GM13977 (cell line): ENCODE data around the gene DMXL2.

Experiments
- DNase-seq: peaks from one replicate; pipeline ENCODE4 v3.0.0; 2012; ENCODE audit warnings: low spot score
- in situ Hi-C: fragments of 300-500 bp; cut with MboI; formaldehyde crosslinking; loops from one replicate; pipeline ENCODE4 v1.12.0; 2022; ENCODE audit warnings: low sequenced_read_pairs, low pct_unique_long_range_greater_than_20kb, mixed read lengths, inconsistent platforms; ENCODE audit not compliant: unreplicated experiment
- TF ChIP-seq, protein P1 (sequence below): IDR thresholded peaks from 2 replicates; pipeline ENCODE4 v1.5.1; 2012; ENCODE audit warnings: mild to moderate bottlenecking, control low read depth; ENCODE audit not compliant: insufficient read depth; ENCODE audit errors: extremely low read depth, missing control alignments

Gene DMXL2, protein sequence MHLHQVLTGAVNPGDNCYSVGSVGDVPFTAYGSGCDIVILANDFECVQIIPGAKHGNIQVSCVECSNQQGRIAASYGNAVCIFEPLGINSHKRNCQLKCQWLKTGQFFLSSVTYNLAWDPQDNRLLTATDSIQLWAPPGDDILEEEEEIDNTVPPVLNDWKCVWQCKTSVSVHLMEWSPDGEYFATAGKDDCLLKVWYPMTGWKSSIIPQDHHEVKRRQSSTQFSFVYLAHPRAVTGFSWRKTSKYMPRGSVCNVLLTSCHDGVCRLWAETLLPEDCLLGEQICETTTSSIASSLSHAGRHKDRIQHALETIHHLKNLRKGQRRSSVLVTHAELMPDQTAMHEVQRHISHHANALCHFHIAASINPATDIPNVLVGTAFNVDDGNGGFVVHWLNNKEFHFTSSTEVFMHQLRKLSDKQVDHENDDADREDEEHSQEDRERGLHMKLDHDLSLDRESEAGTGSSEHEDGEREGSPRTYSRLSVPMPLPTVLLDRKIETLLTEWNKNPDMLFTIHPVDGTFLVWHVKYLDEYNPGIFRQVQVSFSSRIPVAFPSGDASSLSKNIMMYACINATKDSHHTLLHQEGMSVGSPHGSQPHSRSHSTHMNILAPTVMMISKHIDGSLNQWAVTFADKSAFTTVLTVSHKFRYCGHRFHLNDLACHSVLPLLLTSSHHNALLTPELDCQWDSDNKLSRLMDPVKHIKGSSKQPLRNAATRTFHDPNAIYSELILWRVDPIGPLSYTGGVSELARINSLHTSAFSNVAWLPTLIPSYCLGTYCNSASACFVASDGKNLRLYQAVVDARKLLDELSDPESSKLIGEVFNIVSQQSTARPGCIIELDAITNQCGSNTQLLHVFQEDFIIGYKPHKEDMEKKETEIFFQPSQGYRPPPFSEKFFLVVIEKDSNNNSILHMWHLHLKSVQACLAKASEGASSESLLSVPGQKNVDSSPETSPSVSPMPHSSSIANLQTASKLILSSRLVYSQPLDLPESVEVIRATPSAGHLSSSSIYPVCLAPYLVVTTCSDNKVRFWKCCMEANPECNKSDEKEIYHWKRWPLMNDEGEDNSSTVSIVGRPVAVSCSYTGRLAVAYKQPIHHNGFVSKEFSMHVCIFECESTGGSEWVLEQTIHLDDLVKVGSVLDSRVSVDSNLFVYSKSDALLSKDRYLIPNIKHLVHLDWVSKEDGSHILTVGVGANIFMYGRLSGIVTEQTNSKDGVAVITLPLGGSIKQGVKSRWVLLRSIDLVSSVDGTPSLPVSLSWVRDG (N-terminal part only)

DNA sequence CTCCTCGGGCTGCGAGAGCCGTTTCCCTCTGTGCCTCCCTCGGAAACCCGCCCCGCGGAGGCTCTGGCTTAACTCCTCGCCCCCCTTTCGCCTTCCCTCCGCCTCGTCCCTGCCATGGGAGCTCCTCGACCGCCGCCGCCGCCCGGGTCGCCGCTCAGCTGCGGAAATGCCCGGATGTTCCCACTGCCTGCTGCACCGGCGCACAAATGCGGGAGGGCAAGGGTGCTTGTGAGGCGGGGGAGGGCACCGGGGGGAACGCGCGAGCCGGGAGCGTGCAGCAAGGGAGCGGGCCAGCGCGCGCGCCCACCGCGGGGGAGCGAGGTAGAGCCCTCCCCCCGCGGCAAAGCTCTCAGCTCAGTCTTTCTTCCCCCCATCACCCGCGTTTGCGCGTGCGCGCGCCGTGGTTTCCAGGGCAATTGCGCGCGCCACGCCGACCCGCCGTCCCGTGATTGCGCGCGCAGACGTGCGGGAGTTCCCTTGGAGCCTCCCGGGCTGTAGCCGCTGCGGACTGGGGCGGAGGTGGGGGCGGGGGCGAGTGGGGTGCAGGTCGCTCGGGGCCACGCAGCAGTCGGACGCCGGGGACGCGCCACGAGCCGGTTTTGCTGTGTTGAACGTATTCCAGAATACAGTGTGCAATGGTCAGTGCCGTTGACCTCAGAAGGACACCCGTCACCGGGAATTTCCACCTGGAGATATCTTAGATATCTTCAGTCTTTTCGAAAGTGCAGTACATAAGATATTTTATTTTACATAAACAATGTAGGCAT, at the start of gene DMXL2:
Gene DMXL2 (minus strand): TSS at position 168 of the 767 bp plus-strand sequence. CDS start 226 bp downstream, outside the sequence.
- TF ChIP-seq, protein P1, sequence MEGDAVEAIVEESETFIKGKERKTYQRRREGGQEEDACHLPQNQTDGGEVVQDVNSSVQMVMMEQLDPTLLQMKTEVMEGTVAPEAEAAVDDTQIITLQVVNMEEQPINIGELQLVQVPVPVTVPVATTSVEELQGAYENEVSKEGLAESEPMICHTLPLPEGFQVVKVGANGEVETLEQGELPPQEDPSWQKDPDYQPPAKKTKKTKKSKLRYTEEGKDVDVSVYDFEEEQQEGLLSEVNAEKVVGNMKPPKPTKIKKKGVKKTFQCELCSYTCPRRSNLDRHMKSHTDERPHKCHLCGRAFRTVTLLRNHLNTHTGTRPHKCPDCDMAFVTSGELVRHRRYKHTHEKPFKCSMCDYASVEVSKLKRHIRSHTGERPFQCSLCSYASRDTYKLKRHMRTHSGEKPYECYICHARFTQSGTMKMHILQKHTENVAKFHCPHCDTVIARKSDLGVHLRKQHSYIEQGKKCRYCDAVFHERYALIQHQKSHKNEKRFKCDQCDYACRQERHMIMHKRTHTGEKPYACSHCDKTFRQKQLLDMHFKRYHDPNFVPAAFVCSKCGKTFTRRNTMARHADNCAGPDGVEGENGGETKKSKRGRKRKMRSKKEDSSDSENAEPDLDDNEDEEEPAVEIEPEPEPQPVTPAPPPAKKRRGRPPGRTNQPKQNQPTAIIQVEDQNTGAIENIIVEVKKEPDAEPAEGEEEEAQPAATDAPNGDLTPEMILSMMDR = no peak
- in situ Hi-C loops = no loop called here
- DNase-seq = peak; percentile 79

DNA sequence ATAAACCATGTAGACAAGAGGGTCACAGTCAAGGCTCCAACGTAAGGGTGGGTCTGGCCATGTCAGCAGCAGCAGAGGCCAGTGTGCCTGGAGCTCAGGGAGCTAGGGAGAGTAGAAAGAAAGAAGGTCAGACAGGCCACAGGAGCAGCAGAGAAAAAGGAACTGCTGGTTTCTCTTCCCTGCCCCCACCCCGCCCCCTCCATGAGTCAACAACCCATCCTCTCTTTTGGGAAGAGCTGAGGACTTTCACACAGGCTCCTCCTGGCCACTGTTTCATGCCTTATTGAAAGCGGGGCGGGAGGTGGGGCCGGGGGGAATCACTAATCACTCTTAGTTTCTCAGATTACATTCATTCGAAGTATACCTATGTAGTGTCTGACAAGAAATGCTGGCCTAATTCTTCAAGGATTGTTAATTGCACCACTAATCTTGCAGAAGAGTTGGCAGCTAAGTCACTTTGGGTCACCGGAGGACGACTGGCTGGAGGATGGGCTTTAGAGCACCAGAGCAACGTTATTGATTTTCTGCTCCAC, 49.6 kb upstream of the DMXL2 start:
- TF ChIP-seq, protein P1 = no peak
- no peak for DNase-seq
- in situ Hi-C loops = no loop called here

DNA sequence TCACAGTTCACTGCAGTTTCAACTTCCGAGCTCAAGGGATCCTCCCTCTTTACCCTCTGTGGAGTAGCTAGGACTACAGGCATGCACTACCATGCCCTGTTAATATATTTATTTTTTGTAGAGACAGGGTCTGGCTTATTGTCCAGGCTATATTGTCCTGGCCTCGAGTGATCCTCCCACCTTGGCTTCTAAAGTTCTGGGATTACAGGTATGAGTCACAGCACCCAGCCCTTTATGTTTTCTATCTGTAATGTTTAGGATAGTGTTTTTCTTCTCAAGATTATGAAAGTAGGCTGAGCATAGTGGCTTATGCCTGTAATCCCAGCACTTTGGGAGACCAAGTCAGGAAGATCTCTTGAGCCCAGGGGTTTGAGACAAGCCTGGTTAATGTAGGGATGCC, 46.8 kb upstream of the DMXL2 start:
- in situ Hi-C loops = no loop called here
- no peak for DNase-seq
- TF ChIP-seq, protein P1 = no peak

DNA sequence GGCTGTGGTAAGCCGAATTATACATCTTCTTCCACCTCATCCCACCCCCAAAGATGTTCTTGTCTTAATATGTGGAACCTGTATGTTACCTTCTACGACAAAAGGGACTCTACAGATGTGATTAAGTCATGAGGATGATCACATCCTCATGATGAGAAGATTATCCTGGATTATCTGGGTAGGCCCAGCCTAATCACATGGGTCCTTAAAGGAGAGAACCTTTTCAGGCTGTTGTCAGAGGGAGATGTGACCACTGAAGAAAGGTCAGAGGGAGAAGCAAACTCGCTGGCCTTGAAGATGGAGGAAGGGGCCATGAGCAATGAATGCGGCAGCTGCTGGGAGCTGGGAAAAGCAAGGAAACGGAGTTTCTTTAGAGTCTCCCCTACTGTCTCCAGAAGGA, 45.9 kb upstream of the DMXL2 start:
- DNase-seq = no peak
- TF ChIP-seq, protein P1 = no peak
- in situ Hi-C loops = no loop called here

DNA sequence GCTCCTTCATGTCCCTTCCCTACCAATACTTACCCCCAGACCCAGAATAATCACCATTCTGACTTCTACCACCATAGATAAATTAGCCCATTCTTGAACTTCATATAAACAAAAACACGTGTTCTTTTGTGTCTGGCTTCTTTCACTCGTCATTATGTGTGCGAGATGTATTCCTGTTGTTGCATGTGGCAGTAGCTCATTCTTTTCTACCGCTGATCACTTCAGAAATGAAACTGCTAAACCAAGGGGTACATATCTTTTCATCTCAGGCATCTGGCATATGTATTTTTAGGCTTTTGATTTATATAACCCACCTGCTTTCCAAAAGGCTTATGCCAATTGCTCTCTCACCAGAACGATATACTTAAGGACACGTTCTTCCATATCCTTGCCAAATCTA, 44.9 kb upstream of the DMXL2 start:
- TF ChIP-seq, protein P1 = no peak
- in situ Hi-C loops = no loop called here
- DNase-seq = no peak
